Measurements from ENCODE around the gene UTP20. TPM values are rescaled to one million over a fixed set of nuclear protein-coding genes. Genes with fewer than 3 reads are reported as not detected.
"Not testable (repeated sequence)": the region's sequence is repeated elsewhere in the genome, so short reads cannot be mapped to it uniquely, and the experiment has no call there.

The UTP20 gene
- polyA plus RNA-seq, 1 donor = 8.2 TPM

- H3K9me3 ChIP-seq (ENCODE audit: control insufficient read depth, low read depth, low read length) = no peaks in the 10 kb centered on the region
- DNase-seq = no peak
- WGBS (ENCODE audit: insufficient coverage, low lambda C conversion rate) = 100% methylated on average over 2 of the region's 5 CpGs
- H3K27ac ChIP-seq (ENCODE audit: low read length) = no peak overlapping the region
- no peak overlapping the region for H3K4me3 ChIP-seq (ENCODE audit: low read length)
- no peaks in the 10 kb centered on the region for H3K4me1 ChIP-seq (ENCODE audit: control insufficient read depth, insufficient read depth, low read length)
- H3K36me3 ChIP-seq (ENCODE audit: control insufficient read depth, insufficient read depth, low read length) = peaks cover 37% of the 10 kb centered on the region
- H3K27me3 ChIP-seq (ENCODE audit: control insufficient read depth, insufficient read depth, low read length) = no peaks in the 10 kb centered on the region
These were observed 76.9 kb downstream of the UTP20 start for GRCh38 chr12:101356794-101357193.

GRCh38 chr12:101361455-101361854, 81.5 kb downstream of the UTP20 start:
- no peaks in the 10 kb centered on the region for H3K9me3 ChIP-seq (ENCODE audit: control insufficient read depth, low read depth, low read length)
- H3K27ac ChIP-seq (ENCODE audit: low read length) = no peak overlapping the region
- no peak overlapping the region for H3K4me3 ChIP-seq (ENCODE audit: low read length)
- WGBS (ENCODE audit: insufficient coverage, low lambda C conversion rate) = 100% methylated on average over 2 of the region's 8 CpGs
- peaks cover 31% of the 10 kb centered on the region for H3K36me3 ChIP-seq (ENCODE audit: control insufficient read depth, insufficient read depth, low read length)
- no peaks in the 10 kb centered on the region for H3K4me1 ChIP-seq (ENCODE audit: control insufficient read depth, insufficient read depth, low read length)
- DNase-seq = no peak
- H3K27me3 ChIP-seq (ENCODE audit: control insufficient read depth, insufficient read depth, low read length) = no peaks in the 10 kb centered on the region

- H3K9me3 ChIP-seq (ENCODE audit: control insufficient read depth, low read depth, low read length) = no peaks in the 10 kb centered on the region
- H3K4me1 ChIP-seq (ENCODE audit: control insufficient read depth, insufficient read depth, low read length) = no peaks in the 10 kb centered on the region
- H3K27ac ChIP-seq (ENCODE audit: low read length) = no peak overlapping the region
- H3K27me3 ChIP-seq (ENCODE audit: control insufficient read depth, insufficient read depth, low read length) = no peaks in the 10 kb centered on the region
- peaks cover 48% of the 10 kb centered on the region for H3K36me3 ChIP-seq (ENCODE audit: control insufficient read depth, insufficient read depth, low read length)
- no peak for DNase-seq
- H3K4me3 ChIP-seq (ENCODE audit: low read length) = no peak overlapping the region
- no CpG with 5 or more reads among the region's 6 CpGs for WGBS (ENCODE audit: insufficient coverage, low lambda C conversion rate)
These were observed 88.1 kb downstream of the UTP20 start for GRCh38 chr12:101368016-101368415.

GRCh38 chr12:101372431-101372830, 92.5 kb downstream of the UTP20 start:
- Histone ChIP-seq H3K27ac (ENCODE audit: low read length) (no peak overlapping the region), H3K4me3 (ENCODE audit: low read length) (no peak overlapping the region), H3K4me1 (ENCODE audit: control insufficient read depth, insufficient read depth, low read length) (no peaks in the 10 kb centered on the region), H3K9me3 (ENCODE audit: control insufficient read depth, low read depth, low read length) (no peaks in the 10 kb centered on the region), H3K36me3 (ENCODE audit: control insufficient read depth, insufficient read depth, low read length) (peaks cover 53% of the 10 kb centered on the region), H3K27me3 (ENCODE audit: control insufficient read depth, insufficient read depth, low read length) (no peaks in the 10 kb centered on the region)
- WGBS (ENCODE audit: insufficient coverage, low lambda C conversion rate) = no CpG with 5 or more reads among the region's 1 CpG
- DNase-seq = no peak

- Histone ChIP-seq H3K4me3 (ENCODE audit: low read length) (no peak overlapping the region), H3K27ac (ENCODE audit: low read length) (no peak overlapping the region), H3K9me3 (ENCODE audit: control insufficient read depth, low read depth, low read length) (no peaks in the 10 kb centered on the region), H3K4me1 (ENCODE audit: control insufficient read depth, insufficient read depth, low read length) (no peaks in the 10 kb centered on the region), H3K36me3 (ENCODE audit: control insufficient read depth, insufficient read depth, low read length) (peaks cover 35% of the 10 kb centered on the region), H3K27me3 (ENCODE audit: control insufficient read depth, insufficient read depth, low read length) (no peaks in the 10 kb centered on the region)
- no peak for DNase-seq
- 97% methylated on average over 4 of the region's 5 CpGs for WGBS (ENCODE audit: insufficient coverage, low lambda C conversion rate)
These were observed 95.7 kb downstream of the UTP20 start for GRCh38 chr12:101375573-101375972.

- Histone ChIP-seq H3K27me3 (ENCODE audit: control insufficient read depth, insufficient read depth, low read length) (no peaks in the 10 kb centered on the region), H3K27ac (ENCODE audit: low read length) (no peak overlapping the region), H3K4me3 (ENCODE audit: low read length) (no peak overlapping the region), H3K9me3 (ENCODE audit: control insufficient read depth, low read depth, low read length) (no peaks in the 10 kb centered on the region), H3K4me1 (ENCODE audit: control insufficient read depth, insufficient read depth, low read length) (no peaks in the 10 kb centered on the region), H3K36me3 (ENCODE audit: control insufficient read depth, insufficient read depth, low read length) (peaks cover 41% of the 10 kb centered on the region)
- peak; percentile 13 to 27 for DNase-seq
These were observed 99.2 kb downstream of the UTP20 start for GRCh38 chr12:101379149-101379548.

GRCh38 chr12:101391181-101391580, 111.3 kb downstream of the UTP20 start:
- WGBS (ENCODE audit: insufficient coverage, low lambda C conversion rate) = no CpG with 5 or more reads among the region's 3 CpGs
- H3K4me1 ChIP-seq (ENCODE audit: control insufficient read depth, insufficient read depth, low read length); H3K9me3 ChIP-seq (ENCODE audit: control insufficient read depth, low read depth, low read length); H3K27ac ChIP-seq (ENCODE audit: low read length); DNase-seq; H3K4me3 ChIP-seq (ENCODE audit: low read length); H3K27me3 ChIP-seq (ENCODE audit: control insufficient read depth, insufficient read depth, low read length): not testable (repeated sequence)
- H3K36me3 ChIP-seq (ENCODE audit: control insufficient read depth, insufficient read depth, low read length) = peaks cover 36% of the 10 kb centered on the region

- whole genome bisulfite sequencing (ENCODE audit: insufficient coverage, low lambda C conversion rate) = no CpG with 5 or more reads among the region's 18 CpGs
- DNase-seq = no peak
These were observed 127.1 kb downstream of the UTP20 start for GRCh38 chr12:101407049-101407435.

GRCh38 chr12:101407436-101408345, 127.8 kb downstream of the UTP20 start, which contains the start of gene ARL1:
ARL1 (minus strand) TSS chr12:101407772; CDS start chr12:101407645, 127 bp downstream.
- Histone ChIP-seq H3K9me3 (ENCODE audit: control insufficient read depth, low read depth, low read length) (no peaks in the 10 kb centered on the region), H3K36me3 (ENCODE audit: control insufficient read depth, insufficient read depth, low read length) (peaks cover 3% of the 10 kb centered on the region), H3K4me1 (ENCODE audit: control insufficient read depth, insufficient read depth, low read length) (no peaks in the 10 kb centered on the region), H3K27ac (ENCODE audit: low read length) (peak within 1 kb of the TSS; percentile 94), H3K27me3 (ENCODE audit: control insufficient read depth, insufficient read depth, low read length) (no peaks in the 10 kb centered on the region), H3K4me3 (ENCODE audit: low read length) (peak within 1 kb of the TSS; percentile 89)
- peak; percentile 81 to 93 for DNase-seq
- WGBS (ENCODE audit: insufficient coverage, low lambda C conversion rate) = 0% methylated on average over 1 of the region's 71 CpGs

More at GRCh38 chr12:101407049-101407435, 127.1 kb downstream of the UTP20 start:
- Histone ChIP-seq H3K27me3 (ENCODE audit: control insufficient read depth, insufficient read depth, low read length) (no peaks in the 10 kb centered on the region), H3K27ac (ENCODE audit: low read length) (peak overlapping the region; percentile 94), H3K36me3 (ENCODE audit: control insufficient read depth, insufficient read depth, low read length) (peaks cover 3% of the 10 kb centered on the region), H3K9me3 (ENCODE audit: control insufficient read depth, low read depth, low read length) (no peaks in the 10 kb centered on the region), H3K4me3 (ENCODE audit: low read length) (peak overlapping the region; percentile 89), H3K4me1 (ENCODE audit: control insufficient read depth, insufficient read depth, low read length) (no peaks in the 10 kb centered on the region)

- DNase-seq; H3K36me3 ChIP-seq (ENCODE audit: control insufficient read depth, insufficient read depth, low read length); H3K4me3 ChIP-seq (ENCODE audit: low read length); H3K4me1 ChIP-seq (ENCODE audit: control insufficient read depth, insufficient read depth, low read length); H3K27ac ChIP-seq (ENCODE audit: low read length); H3K27me3 ChIP-seq (ENCODE audit: control insufficient read depth, insufficient read depth, low read length); H3K9me3 ChIP-seq (ENCODE audit: control insufficient read depth, low read depth, low read length): not testable (repeated sequence)
- WGBS (ENCODE audit: insufficient coverage, low lambda C conversion rate) = no CpG with 5 or more reads among the region's 8 CpGs
These were observed 130.3 kb downstream of the UTP20 start for GRCh38 chr12:101410169-101410568.
